Purkinje cell (primary cell): ENCODE results near the gene TUBA3D. TPM values are rescaled to one million over a fixed set of nuclear protein-coding genes. Genes with fewer than 3 reads are reported as not detected.

Experiments used
- polyA plus RNA-seq: library from polyadenylated mRNA; unstranded; fragments of >200 nt; fragmentation: Nextera tagmentation; gene quantifications from 2 replicates; pipeline ENCODE4 v1.2.1, GENCODE V29; 2014

Gene TUBA3D
- 2.8 TPM in 1 of 2 replicates, not detected in the other for polyA plus RNA-seq

GRCh38 chr2:131475831-131476230 lies at the start of gene TUBA3D:
Gene TUBA3D (plus strand): TSS chr2:131476119. CDS start chr2:131476200, 81 bp downstream.

DNA sequence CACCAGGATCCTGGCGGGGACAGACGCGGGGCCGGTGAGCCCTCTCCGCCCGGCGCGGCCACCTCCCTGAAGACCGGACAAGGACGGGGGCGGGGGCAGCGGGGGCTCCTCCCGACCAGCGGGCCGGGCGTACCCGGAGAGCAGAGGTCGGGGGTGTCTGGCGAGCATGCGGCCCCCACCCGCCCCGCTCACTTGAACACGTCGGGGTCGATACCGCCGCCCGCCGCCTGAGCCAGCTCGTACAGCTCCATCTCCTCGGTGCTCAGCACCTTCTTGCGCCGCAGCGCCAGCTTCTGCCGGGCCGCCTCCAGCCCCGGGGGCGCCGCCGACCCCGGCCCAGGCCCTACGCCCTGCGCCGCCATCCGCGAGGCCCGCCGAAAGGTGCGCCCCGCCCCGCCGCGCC lies 16.1 kb downstream of the TUBA3D start, which contains the start of gene MZT2A:
Gene MZT2A, minus strand, starts transcription at position 383 of the 403 bp plus-strand sequence. Its CDS starts 21 bp downstream, at position 362.

GRCh38 chr2:131527131-131528001 lies 51.4 kb downstream of the TUBA3D start, which contains the start of gene CCDC74A:
Gene CCDC74A (plus strand): TSS chr2:131527888. CDS start chr2:131527971, 83 bp downstream.

Other genes with a start within 250 kb of the TUBA3D start
- 0.24 and 1.7 TPM in 2 replicates for gene RAB6D, start 112.0 kb upstream of the TUBA3D start, polyA plus RNA-seq
- 9.9 and 13.3 TPM in 2 replicates for gene MZT2A, start 16.3 kb downstream of the TUBA3D start, polyA plus RNA-seq
- gene CCDC74A, start 51.8 kb downstream of the TUBA3D start, polyA plus RNA-seq = 0.74 and 0.91 TPM in 2 replicates